Erythroblast (primary cell): ENCODE measurements around the gene C1QTNF4.

ENCODE experiments used
- DNase-seq, 2 experiments: peaks; one replicate each; lab custom pipeline; 2025; lab: John Stamatoyannopoulos, UW
- GATA1 ChIP-seq: IDR thresholded peaks from 2 replicates; pipeline ENCODE4 v1.6.1; 2011; ENCODE audit warnings: low read depth, mild to moderate bottlenecking, control low read depth, low read length, moderate library complexity
- POLR2A ChIP-seq: IDR thresholded peaks from 2 replicates; pipeline ENCODE4 v1.6.1; 2011; ENCODE audit warnings: mild to moderate bottlenecking, low read length

The C1QTNF4 gene

GRCh38 chr11:47609675-47610074 lies 15.5 kb upstream of the C1QTNF4 start:
- peak; percentile 88 to 91 for DNase-seq
- TF ChIP-seq GATA1: no peak
- no peak for TF ChIP-seq POLR2A

GRCh38 chr11:47607380-47607779 lies 13.2 kb upstream of the C1QTNF4 start:
- DNase-seq: no peak

GRCh38 chr11:47606731-47607130 lies 12.5 kb upstream of the C1QTNF4 start:
- no peak for TF ChIP-seq POLR2A
- DNase-seq: no peak

More at GRCh38 chr11:47607380-47607779, 13.2 kb upstream of the C1QTNF4 start:
- no peak for TF ChIP-seq POLR2A

GRCh38 chr11:47605921-47606320 lies 11.7 kb upstream of the C1QTNF4 start:
- TF ChIP-seq POLR2A: no peak
- no peak for TF ChIP-seq GATA1
- no peak for DNase-seq

- TF ChIP-seq POLR2A: no peak
- DNase-seq: no peak
Observed at GRCh38 chr11:47603295-47603694, 9.1 kb upstream of the C1QTNF4 start.

GRCh38 chr11:47599902-47600301 lies 5.7 kb upstream of the C1QTNF4 start:
- TF ChIP-seq GATA1: no peak
- no peak for TF ChIP-seq POLR2A
- no peak for DNase-seq

GRCh38 chr11:47595967-47596366 lies 1.8 kb upstream of the C1QTNF4 start:
- no peak for TF ChIP-seq POLR2A
- TF ChIP-seq GATA1: no peak

GRCh38 chr11:47595029-47595428 lies 818 bp upstream of the C1QTNF4 start:
- TF ChIP-seq GATA1: no peak
- no peak for TF ChIP-seq POLR2A
- no peak for DNase-seq

More at GRCh38 chr11:47595967-47596366, 1.8 kb upstream of the C1QTNF4 start:
- DNase-seq: no peak

GRCh38 chr11:47593492-47593933 lies 698 bp downstream of the C1QTNF4 start:
- no peak for DNase-seq
- TF ChIP-seq GATA1: no peak
- TF ChIP-seq POLR2A: no peak

- no peak for DNase-seq
- TF ChIP-seq POLR2A: no peak
- TF ChIP-seq GATA1: no peak
Observed at GRCh38 chr11:47592970-47593369, 1.2 kb downstream of the C1QTNF4 start.

- TF ChIP-seq GATA1 (no peak), POLR2A (no peak)
- DNase-seq: no peak
Observed at GRCh38 chr11:47592251-47592650, 2.0 kb downstream of the C1QTNF4 start.

GRCh38 chr11:47591764-47592163 lies 2.4 kb downstream of the C1QTNF4 start:
- no peak for DNase-seq
- no peak for TF ChIP-seq POLR2A
- no peak for TF ChIP-seq GATA1

GRCh38 chr11:47589977-47590861 lies 4.0 kb downstream of the C1QTNF4 start:
- no peak for DNase-seq
- TF ChIP-seq POLR2A (no peak), GATA1 (no peak)

GRCh38 chr11:47589584-47589976 lies 4.6 kb downstream of the C1QTNF4 start:
- TF ChIP-seq GATA1 (no peak), POLR2A (no peak)
- DNase-seq: no peak

GRCh38 chr11:47589118-47589517 lies 5.1 kb downstream of the C1QTNF4 start:
- no peak for DNase-seq
- TF ChIP-seq GATA1 (no peak), POLR2A (no peak)
